ENCODE results near the gene AATF. TPM values are rescaled to one million over a fixed set of nuclear protein-coding genes. Genes with fewer than 3 reads are reported as not detected.

The AATF gene
- total RNA-seq, 1 experiment from 2014 or later = 87.6 TPM

DNA sequence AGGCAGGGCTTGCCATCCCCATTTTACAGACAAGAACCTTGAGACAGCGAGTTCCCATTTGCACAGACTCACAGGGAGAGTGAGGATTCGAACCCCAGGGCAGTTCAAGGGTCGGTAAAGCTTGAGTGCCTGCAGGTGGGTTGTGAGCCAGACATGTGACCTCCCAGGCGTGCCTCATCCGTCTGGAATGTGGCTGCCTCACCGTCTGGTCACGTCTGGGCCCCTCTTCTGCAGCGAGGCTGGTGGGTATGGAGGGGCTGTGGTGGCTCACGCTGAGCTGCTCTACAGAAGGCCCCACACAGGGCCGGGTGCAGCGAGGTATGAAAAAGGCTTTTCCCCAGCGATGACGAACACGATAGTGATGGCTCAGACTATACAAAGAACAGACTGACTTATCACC lies 47.2 kb upstream of the AATF start:
- ChIA-PET POLR2A (no interaction called here), CTCF (no interaction called here)
- Mint-ChIP-seq H3K9me3 (ENCODE audit: unreplicated experiment) (no peaks in the 10 kb centered on the region), H3K4me3 (ENCODE audit: unreplicated experiment) (no peak overlapping the region), H3K4me1 (ENCODE audit: low read depth, unreplicated experiment) (peaks cover 7% of the 10 kb centered on the region), H3K36me3 (ENCODE audit: insufficient read depth, unreplicated experiment) (no peaks in the 10 kb centered on the region), H3K27ac (ENCODE audit: unreplicated experiment) (no peak overlapping the region), H3K27me3 (ENCODE audit: insufficient read depth, unreplicated experiment) (peaks cover 3% of the 10 kb centered on the region)
- Histone ChIP-seq H3K4me3 (ENCODE audit: low read depth, low read length) (no peak overlapping the region), H3K4me1 (peaks cover 12% of the 10 kb centered on the region), H3K27me3 (replicated peaks; ENCODE audit: control insufficient read depth, insufficient read depth, low read length) (no peaks in the 10 kb centered on the region), H3K36me3 (ENCODE audit: control insufficient read depth, insufficient read depth, low read length) (no peaks in the 10 kb centered on the region), H3K9me3 (no peaks in the 10 kb centered on the region)
- BruUV-seq (replicated peaks) = no TSS peak
- DNase-seq = peak; percentile 27 to 46
- TF ChIP-seq, protein P1, sequence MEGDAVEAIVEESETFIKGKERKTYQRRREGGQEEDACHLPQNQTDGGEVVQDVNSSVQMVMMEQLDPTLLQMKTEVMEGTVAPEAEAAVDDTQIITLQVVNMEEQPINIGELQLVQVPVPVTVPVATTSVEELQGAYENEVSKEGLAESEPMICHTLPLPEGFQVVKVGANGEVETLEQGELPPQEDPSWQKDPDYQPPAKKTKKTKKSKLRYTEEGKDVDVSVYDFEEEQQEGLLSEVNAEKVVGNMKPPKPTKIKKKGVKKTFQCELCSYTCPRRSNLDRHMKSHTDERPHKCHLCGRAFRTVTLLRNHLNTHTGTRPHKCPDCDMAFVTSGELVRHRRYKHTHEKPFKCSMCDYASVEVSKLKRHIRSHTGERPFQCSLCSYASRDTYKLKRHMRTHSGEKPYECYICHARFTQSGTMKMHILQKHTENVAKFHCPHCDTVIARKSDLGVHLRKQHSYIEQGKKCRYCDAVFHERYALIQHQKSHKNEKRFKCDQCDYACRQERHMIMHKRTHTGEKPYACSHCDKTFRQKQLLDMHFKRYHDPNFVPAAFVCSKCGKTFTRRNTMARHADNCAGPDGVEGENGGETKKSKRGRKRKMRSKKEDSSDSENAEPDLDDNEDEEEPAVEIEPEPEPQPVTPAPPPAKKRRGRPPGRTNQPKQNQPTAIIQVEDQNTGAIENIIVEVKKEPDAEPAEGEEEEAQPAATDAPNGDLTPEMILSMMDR (IDR thresholded peaks at IDR 0.05; ENCODE audit: insufficient read depth in 1 of 2, low read depth in 1 of 2, low read length in 1 of 2, severe bottlenecking in 1 of 2, unreplicated experiment in 1 of 2) = no peak
- intact Hi-C loops (cut with micrococcal nuclease; ENCODE audit: unreplicated experiment) = no loop called here

DNA sequence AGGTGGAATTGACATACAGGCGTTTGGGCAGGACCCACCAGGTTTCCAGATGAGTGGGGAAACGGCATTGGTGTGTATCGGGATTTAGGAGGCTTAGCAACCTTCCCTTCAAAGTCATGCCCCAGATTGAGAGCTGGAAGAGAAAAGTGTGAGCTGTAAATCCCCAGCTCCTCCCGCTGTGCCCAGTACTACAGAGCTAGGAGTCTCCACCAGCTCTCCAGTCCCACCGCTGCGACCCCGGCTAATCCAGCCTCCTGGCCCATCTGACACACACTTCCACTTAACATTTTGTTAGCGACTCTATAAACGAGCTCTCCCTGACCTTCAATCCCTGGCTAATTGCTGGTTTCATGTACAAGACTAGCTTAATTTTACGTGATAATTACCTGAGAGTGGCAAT lies 41.3 kb upstream of the AATF start:
- no peaks in the 10 kb centered on the region for H3K36me3 ChIP-seq (ENCODE audit: control insufficient read depth, insufficient read depth, low read length)
- H3K27ac Mint-ChIP-seq (ENCODE audit: unreplicated experiment) = no peak overlapping the region
- POLR2A ChIA-PET = no interaction called here
- no peak overlapping the region for H3K4me3 ChIP-seq (ENCODE audit: low read depth, low read length)
- no TSS peak for BruUV-seq (replicated peaks)
- intact Hi-C loops (cut with micrococcal nuclease; ENCODE audit: unreplicated experiment) = no loop called here
- no peak overlapping the region for H3K4me3 Mint-ChIP-seq (ENCODE audit: unreplicated experiment)
- no peak for DNase-seq
- no peaks in the 10 kb centered on the region for H3K4me1 ChIP-seq
- H3K9me3 Mint-ChIP-seq (ENCODE audit: unreplicated experiment) = no peaks in the 10 kb centered on the region
- no peaks in the 10 kb centered on the region for H3K9me3 ChIP-seq
- peaks cover 16% of the 10 kb centered on the region for H3K27me3 Mint-ChIP-seq (ENCODE audit: insufficient read depth, unreplicated experiment)
- no peaks in the 10 kb centered on the region for H3K4me1 Mint-ChIP-seq (ENCODE audit: low read depth, unreplicated experiment)
- H3K27me3 ChIP-seq (replicated peaks; ENCODE audit: control insufficient read depth, insufficient read depth, low read length) = no peaks in the 10 kb centered on the region
- CTCF ChIA-PET = no interaction called here
- TF ChIP-seq, protein P1 (IDR thresholded peaks at IDR 0.05; ENCODE audit: insufficient read depth in 1 of 2, low read depth in 1 of 2, low read length in 1 of 2, severe bottlenecking in 1 of 2, unreplicated experiment in 1 of 2) = no peak
- no peaks in the 10 kb centered on the region for H3K36me3 Mint-ChIP-seq (ENCODE audit: insufficient read depth, unreplicated experiment)

DNA sequence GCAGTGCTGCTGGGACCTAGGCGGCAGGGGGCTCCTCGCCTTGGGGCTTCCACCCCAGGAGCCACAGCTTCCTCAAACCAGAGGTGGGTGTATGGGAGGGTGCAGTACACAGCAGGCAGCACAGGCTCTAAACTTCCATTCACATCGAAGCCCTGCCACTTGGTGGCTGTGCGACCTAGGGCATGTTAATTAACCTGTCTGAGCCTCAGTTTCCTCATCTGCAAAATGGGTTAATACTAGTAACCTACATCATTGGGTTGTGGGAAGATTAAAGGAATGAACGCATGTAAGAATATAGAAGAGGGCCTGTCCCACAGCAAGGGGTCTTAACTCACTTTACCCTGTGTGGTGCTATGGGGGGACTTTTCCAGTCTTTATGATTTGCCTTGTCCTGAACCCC lies 38.2 kb upstream of the AATF start:
- BruUV-seq (replicated peaks) = no TSS peak
- Mint-ChIP-seq H3K27me3 (ENCODE audit: insufficient read depth, unreplicated experiment) (peaks cover 16% of the 10 kb centered on the region), H3K27ac (ENCODE audit: unreplicated experiment) (no peak overlapping the region)

More for the DNA sequence above, 38.2 kb upstream of the AATF start:
- TF ChIP-seq, protein P1 (IDR thresholded peaks at IDR 0.05; ENCODE audit: insufficient read depth in 1 of 2, low read depth in 1 of 2, low read length in 1 of 2, severe bottlenecking in 1 of 2, unreplicated experiment in 1 of 2) = no peak
- POLR2A ChIA-PET = no interaction called here
- H3K4me3 Mint-ChIP-seq (ENCODE audit: unreplicated experiment) = no peak overlapping the region
- Histone ChIP-seq H3K9me3 (no peaks in the 10 kb centered on the region), H3K4me1 (no peaks in the 10 kb centered on the region), H3K36me3 (ENCODE audit: control insufficient read depth, insufficient read depth, low read length) (no peaks in the 10 kb centered on the region), H3K4me3 (ENCODE audit: low read depth, low read length) (no peak overlapping the region), H3K27me3 (replicated peaks; ENCODE audit: control insufficient read depth, insufficient read depth, low read length) (no peaks in the 10 kb centered on the region)
- no peaks in the 10 kb centered on the region for H3K4me1 Mint-ChIP-seq (ENCODE audit: low read depth, unreplicated experiment)
- intact Hi-C loops (cut with micrococcal nuclease; ENCODE audit: unreplicated experiment) = no loop called here
- no peaks in the 10 kb centered on the region for H3K9me3 Mint-ChIP-seq (ENCODE audit: unreplicated experiment)
- no peak for DNase-seq
- CTCF ChIA-PET = no interaction called here
- no peaks in the 10 kb centered on the region for H3K36me3 Mint-ChIP-seq (ENCODE audit: insufficient read depth, unreplicated experiment)
